NCI-H69 (cell line): Measurements from ENCODE around the gene VTI1A.

ENCODE experiments used
- DNase-seq: peaks from one replicate; lab custom pipeline; 2025; lab: John Stamatoyannopoulos, UW

Gene VTI1A

DNA sequence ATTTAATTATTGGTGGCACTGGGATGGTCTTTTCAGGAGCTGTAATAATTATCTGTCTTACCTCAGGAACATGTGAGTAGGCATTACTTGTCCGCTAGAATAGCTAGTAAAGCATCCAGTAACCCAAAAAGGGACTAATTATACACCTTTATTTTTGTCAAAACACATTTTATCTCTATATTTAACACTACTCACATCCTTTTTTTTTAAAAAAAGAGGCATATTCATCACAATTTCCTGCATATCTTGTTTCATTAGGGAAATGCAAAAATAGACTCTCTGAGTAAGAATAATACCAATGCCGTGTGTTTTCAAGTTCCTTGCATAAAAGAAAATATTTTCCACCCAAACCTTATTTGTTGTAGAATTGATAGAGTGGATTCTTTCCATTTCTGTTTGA, 99.5 kb downstream of the VTI1A start:
- no peak for DNase-seq

DNA sequence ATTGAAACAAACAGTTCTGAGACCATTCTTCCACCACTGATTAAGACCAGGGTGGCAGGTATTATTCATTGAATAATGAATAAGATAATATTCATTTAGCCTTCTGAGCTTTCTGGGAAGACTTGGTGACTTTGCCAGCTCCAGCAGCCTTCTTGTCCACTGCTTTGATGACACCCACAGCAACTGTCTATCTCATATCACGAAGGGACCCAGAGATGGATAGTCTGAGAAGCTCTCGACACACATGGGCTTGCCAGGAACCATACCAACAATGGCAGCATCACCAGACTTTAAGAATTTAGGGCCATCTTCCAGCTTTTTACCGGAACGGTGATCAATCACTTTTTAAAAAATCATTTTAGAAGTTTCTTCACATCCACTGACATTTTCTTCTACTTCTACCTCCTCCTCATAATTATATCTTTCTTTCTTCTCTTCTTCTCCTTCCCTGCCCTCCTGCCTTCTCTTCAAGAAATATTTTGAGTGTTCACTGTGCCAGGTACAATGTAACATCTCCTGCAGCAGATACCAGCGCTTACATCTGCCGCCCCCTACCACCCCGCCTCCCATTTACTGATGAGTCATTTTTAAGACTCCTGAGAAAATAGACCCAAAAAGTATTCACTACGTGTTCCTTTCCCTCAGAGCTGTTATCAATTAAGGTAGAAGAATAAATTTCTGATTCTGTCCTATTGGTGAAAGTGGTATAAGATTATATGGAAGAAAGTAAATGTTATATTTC, 101.7 kb downstream of the VTI1A start:
- DNase-seq, result no peak

DNA sequence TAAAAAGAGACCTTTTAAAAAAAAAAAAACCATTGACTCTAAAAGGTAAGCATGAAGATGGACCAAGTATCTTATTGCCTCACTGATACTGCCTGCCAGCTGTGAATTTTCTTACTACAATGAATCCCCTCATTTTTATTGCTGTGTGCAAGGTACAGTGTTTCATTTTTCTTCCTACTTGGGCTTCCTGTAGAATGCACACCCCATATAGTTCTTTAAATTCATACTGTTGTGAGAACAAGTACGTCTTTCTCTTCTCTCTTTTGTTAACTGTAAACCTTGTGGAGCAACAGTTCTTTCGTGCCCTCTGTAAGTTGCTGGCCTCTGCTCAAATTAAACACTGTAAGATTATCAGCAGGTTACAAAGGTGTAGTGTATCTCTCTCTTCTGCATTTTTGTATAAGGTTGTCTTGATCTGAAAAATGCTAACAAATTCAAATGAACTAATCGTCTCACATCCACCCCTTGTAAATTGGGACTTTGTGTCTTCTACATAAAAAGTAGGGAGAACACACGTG, 105.6 kb downstream of the VTI1A start:
- no peak for DNase-seq

DNA sequence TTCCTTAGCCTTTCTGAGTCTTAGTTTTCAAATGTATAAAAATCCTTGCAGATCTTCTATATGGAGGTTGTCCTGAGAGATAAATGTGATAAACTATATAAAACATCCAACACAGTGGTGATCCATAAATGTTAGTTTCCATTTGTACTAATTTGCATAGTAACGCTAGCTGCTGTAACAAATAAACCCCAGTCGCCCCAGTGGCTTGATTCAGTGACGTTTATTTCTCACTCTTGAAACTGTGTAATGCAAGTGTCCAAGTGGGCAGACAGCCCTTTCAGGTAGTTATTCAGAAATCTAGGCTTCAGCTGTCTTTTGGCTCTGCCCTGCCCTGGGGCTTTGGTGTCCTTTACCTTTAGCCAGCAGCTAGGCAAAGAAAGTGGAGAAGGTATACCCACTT, 106.3 kb downstream of the VTI1A start:
- DNase-seq, result no peak

DNA sequence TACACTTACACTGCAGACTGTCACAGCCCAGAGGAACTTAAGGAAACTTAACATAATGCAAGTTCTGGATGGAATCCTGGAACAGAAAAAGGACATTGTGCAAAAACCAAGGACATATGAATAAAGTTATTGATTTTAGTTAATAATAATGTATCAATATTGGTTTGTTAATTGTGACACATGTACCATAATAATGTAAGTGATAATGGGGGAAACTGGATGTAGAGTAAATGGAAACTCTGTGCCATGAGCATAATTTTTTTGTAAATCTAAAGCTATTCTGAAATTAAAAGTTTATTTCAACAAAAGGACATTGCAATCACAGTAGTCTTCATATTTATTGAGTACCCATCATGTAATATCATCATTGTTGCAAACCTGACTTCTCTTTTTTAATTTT, 107.2 kb downstream of the VTI1A start:
- DNase-seq, result no peak

DNA sequence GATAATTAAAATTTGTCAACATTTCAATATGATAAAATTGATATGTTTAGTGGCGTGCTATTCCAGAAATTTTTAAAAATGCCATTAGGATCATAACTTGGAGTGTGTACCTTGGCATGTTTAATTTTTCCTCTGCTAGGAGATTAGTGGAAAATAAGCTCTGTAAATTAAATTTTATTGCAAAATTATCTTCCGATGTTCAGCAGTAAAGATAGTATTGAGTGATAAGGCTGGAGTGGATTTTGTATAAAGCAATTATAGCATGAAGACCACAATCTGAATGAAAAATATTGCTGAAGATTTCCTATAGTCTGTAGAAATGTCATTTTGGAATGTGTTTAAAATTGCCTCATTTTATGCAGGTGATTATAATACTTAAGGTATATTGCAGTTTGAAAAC, 110.2 kb downstream of the VTI1A start:
- no peak for DNase-seq

DNA sequence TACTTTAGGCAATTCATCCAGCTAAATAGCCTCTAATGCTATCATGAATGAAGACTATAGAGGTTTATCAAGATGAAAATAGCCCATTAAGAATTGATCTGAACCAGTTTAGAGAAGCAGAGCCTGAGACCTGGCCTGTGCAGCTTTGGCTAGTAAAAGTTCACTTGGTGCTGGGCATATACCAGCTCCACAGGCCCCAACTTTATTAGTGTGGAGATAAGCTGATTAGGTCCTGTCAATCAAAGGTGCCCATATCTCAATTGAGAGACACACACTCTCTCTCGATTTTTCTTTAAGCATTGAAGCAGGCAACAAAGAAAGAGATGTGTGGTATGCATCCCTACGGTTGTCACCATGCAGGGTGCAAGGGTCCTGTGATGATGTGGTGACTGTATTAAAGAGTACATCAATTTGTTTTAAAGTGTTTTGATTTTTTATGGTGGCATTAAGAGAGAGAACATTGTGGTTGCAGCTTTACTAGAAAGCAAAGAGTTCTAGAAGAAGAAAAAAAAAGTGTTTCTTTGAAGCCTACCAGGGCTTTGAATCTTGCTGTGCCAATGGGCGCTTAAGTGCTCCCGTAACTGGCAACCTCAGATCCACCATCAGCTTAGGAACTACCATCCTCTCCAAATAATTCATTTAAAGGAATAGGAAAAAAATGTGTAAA, 111.6 kb downstream of the VTI1A start:
- no peak for DNase-seq

DNA sequence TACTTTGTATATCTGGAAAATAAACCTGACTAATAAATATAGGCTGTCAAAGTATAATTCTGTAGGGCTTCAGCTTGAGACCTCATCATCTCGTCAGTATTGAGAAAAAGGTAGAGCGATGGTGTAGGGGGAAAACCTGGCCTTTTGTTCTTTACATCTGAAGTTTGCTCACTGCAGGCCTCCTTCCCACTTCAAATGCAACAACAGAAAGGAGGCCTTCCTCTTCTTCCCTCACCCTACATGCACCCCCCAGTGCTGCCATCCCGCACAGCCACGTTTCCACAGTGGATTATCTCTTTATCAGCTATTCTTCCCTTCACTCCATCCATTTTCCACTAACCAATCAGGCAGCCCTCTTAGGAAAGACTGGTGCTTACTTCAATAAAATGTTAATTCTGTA, 112.3 kb downstream of the VTI1A start:
- no peak for DNase-seq

DNA sequence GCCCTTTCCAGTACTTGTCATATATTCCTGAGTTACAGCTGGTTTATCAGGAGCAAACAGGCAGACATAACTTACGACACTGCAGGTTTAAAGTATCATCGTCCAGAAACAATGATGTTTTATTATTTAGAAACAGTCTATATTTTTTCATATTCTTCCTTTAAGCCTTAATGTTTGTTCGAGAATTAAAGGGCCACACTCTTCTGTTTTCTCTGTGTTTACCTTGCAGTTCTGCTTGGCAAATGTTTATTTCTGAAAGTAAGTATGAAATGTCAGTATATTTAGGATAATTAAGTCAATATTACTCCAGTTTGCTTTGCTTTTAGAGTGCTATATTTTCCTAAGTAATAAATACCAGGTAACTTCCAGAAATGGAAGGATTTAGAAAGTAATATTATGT, 115.1 kb downstream of the VTI1A start:
- DNase-seq, result no peak

DNA sequence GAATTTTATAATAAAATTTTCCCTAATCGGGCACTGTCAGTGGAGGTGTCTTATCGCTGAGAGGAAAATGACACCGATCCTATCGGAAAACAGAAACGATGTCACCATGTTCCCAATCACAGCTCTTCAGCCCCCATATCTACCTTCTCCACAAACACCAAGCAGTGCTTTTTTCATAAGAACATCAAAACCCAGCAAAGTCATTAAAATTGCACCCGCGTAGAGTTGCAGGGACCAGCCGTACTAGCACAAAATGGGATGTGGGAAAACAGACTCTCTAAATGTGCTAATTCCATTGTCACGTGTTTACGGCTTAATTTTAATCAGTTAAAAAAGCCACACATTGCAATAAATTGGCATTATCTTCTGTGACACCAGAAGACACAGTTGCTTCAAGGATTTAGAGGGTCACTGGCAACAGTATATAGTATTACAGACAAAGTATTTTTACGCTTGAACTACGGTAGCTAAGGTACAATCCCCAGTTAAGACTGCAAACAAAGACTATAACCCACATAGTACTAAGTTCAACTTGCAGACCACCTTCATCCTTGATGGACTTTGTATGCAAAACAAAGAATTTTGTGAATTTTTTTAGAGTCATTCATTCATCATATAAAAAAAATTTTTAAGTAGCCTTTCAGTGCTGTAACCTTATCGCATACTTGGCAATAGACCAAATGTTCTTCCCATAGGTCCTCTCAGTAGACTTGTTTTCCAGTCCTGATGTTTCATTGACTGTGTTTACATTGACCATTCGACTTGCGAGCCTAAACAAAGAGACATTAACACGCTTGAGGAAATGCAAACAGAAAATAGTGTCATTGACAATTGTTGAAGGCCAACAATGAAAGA, 116.0 kb downstream of the VTI1A start:
- DNase-seq, result peak; percentile 89

DNA sequence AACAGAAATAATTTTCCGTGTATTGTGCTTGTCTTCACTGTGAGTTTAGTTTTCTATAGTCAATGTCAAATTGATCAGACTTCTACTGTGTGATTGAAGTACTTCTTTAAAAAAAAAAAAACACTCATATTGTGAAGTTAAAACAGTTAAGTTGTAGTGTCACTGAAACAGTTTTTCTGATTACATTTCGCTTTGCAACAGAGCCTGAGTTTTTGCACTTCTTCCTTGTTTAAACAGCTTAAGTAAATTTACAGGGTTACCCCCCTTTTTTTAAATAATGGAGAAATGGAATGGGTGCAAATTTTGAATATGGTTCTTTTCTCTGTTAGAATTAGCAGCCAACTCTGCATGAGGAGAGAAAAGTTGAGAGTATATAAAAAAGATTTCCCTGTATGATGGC, 117.3 kb downstream of the VTI1A start:
- peak; percentile 5 for DNase-seq

DNA sequence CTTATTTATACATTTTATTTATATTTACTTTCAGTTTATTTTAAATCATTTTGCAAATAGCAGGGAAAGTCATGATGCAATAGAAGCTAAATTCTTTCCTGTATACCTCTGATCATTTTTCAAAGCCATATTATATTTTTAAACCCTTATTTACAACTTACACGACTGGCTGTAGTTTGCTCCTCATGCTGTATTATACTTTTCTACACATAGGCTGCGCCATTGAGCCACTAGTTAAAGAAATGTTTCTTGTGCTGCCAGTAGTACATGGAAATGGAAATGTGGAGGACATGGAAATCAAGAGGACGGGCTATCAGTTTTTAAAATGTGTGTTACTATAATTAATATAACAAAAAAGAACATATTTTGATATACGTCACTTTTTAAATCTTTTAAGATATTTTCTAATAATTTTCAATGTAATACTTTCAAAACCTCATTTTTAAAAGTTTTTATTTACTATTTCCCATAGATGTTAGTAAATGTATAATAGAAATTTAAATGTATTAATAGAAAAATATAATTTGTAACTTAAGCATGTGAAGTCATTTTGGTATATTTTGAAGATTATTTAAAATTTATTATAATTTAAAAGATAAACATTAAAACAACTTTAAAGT, 118.5 kb downstream of the VTI1A start:
- peak; percentile 64 for DNase-seq

DNA sequence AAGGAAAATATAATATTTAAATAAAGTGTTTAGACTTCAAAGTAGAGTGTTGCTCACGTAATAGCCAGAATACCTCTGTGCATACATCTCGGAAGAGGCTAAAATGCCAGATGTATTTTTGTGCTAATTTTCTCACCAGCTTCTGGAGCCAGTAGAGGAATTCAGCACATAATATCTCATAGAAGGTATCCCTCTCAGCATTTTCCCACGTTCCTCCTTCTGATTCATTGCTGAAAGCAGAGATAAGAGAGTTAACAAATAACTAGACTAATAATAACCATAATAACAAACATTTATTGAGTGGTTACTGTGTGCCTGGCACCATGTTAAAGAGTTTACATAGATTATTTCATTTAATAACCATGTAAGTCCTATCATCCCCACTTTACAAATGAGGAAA, 123.6 kb downstream of the VTI1A start:
- no peak for DNase-seq

DNA sequence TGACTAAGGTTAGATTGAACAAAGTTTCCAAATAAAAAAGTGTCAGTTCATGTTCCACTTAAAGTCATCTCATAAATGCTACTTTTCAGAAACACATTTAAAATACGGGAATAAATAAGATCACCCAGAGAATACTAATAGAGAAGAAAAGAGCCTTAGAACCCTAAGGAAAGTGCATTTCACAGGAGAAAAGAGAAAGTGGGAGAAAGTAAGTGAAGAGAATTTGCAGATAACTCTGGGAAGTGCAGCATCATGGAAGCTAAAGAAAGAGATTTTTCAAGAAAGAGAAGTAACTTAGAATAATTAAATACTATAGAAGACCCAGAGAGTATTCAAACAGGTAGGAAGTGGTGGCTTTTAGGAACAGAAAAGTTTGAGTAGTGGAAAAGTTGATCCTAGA, 132.6 kb downstream of the VTI1A start:
- no peak for DNase-seq

DNA sequence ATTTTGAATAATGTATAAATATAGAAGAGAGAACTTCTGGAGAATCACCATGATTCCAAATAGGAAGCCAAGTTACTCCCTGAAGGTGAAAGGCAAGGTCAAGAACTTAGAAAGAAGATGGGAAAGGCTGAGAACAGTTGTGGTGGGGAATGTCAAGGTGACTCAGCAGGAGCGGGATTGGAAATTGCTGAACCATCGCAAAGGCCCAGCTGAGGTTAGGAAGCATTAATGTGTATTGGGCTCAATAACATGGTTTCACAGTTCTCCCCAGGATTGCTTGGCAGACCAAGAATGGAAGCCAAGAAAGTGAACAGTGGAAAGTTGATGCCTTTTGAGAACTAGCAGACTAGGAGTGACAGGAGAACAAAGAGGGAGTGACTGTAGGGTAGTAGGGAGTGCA, 133.3 kb downstream of the VTI1A start:
- no peak for DNase-seq

DNA sequence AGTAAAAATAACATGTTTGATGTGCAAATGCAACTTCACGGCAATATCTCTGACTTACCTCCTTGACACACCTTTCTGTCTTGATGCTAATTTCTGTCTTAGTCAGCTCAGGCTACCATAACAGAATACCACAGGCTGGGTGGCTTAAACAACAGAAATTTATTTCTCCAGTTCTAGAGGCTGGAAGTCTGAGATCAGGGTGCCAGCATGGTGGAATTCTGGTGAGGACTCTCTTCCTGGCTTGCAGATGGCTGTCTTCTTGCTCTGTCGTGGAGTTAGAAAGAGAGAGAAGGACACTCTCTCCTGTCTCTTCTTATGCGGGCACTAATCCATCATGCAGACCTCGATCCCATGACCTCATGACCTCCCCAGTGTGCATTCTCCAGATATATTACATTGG, 134.9 kb downstream of the VTI1A start:
- no peak for DNase-seq

DNA sequence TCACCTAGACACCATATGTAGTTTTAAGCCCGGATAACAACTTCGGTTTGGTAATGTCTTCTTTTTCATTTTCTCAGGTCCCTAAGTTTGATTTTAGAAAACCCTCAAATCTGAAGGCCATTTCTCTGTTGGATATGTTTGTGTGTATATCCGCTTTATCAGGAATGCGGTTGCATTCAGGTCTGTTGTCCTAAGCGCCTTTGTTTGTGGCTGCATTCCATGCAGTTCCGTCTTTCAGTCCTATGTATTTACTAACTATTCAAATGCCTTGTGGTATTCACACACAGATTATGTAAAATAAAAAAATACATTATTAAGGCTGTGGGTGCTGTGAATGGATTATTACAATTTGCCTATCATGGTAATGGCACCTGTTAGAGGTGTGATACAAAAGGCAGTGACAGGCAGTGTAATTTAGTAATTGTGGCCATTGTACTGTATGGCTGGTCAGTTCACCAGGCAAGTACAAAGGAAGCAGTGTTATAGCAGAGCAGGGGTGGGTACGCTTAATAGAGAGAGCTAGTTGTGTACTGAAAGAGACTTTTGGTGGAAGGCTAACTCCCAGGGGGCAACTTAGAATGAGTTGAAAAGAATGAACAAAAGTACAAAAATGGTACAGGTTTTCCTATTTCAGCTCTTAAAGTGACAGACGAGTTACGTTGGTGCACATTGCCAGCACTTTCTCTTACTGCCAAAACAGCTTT, 136.4 kb downstream of the VTI1A start:
- DNase-seq, result peak; percentile 49

DNA sequence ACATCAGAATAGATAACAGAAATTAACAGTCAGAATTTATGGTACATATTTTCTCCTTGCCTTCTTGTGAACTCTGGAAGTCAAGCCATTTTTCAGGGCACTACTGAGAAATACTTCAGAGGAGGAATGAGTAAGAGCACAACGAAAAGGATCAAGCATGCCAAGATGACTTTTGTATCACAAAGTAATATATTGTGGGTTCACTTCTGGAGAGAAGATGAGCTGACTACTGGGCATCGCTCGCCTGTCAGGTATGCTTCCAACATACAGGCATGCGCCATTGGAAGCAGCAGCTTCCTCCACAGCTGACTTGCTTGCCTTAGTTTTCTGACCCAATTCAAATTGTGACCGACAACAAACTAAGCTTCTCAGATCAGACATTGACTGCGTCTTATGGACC, 137.3 kb downstream of the VTI1A start:
- DNase-seq, result no peak

DNA sequence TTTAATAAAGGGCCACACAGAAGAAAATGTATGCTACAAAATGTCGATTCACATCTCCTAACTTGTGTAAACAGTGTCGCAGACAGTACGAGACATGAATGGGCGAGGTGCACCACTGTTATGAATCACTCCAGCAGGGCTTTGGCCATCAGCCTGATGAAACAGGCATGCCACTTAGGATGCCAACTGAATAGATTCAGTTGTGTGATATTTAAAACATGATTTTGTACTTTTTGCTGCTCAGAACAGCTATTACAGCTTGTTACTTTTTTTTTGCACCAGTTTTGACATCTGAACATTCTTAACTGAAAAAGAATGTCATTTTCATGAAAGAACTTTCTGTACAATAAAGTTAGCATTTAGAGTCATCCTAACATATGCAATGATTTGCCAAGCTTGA, 138.1 kb downstream of the VTI1A start:
- peak; percentile 1 for DNase-seq

DNA sequence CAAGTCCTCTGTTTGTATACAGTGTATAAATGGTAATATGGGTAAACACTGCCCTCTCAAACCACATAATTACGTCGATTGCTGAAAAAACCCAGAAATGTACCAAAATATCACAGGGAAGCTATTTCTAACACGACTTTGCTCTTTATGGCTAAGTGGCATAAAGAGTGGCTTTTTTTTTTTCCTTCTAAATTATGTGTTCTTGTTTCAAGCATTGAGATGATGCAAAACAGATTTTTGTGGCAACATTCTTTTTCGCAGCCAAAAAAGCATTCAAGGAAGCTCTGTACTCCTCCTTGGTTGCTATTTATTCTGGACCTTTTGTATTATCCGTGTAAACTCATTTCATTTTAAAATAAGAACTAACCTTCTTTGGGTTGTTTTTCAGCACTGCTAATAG, 138.9 kb downstream of the VTI1A start:
- DNase-seq, result no peak

DNA sequence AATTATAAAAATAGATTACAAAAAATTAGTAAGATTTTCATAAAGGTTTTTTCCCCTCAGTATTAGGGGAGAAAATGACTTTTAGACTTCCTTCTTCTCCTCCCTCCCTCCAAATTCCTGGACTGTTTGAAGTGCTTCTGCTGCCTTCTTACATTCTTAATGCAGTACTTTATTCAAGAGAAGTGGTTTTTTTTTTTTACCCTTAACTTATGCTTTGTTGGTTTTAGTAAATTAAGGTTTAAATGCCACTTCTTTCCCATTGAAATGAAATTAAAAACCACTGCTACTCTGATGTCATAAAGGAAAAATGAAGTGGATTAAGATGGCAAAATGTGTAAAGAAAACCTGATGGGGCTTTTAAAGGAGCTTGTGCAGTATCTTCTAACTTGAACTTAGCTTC, 140.7 kb downstream of the VTI1A start:
- DNase-seq, result no peak
